Activated effector memory CD4-positive, alpha-beta T cell treated with anti-CD3 and anti-CD28 coated beads, Interleukin-2, amount 50 U/mL, for 16 hours (primary cell): Measurements from ENCODE around the gene TSR2.
"Not testable (repeated sequence)": the region's sequence is repeated elsewhere in the genome, so short reads cannot be mapped to it uniquely, and the experiment has no call there.

Experiments used
- DNase-seq: peaks from one replicate; pipeline ENCODE4 v3.0.0-alpha.2; 2020

Gene TSR2

GRCh38 chrX:54473993-54474859, 34.0 kb downstream of the TSR2 start:
- no peak for DNase-seq

- no peak for DNase-seq
Observed at GRCh38 chrX:54479136-54480111, 39.2 kb downstream of the TSR2 start.

- no peak for DNase-seq
Observed at GRCh38 chrX:54482839-54483593, 42.8 kb downstream of the TSR2 start.

DNA sequence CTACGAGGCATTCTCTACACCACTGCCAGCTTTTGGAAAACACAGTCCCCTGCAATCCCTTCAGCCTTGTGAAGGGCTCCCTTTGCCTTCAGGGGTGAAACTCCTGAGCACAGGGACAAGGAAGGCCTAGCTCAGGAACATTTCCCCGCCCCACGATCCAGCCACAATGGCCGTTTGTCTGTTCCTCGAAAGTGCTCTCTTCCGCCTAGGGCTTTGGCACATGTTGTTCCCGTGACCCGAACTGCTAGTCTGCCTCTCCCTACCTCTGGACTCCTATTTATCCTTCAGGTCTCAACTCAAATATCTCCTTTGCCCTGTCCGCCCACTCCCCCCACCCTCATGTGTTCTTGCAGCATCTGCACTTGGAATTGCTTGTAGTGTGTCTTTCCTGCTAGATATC, 43.7 kb downstream of the TSR2 start:
- DNase-seq, result no peak

DNA sequence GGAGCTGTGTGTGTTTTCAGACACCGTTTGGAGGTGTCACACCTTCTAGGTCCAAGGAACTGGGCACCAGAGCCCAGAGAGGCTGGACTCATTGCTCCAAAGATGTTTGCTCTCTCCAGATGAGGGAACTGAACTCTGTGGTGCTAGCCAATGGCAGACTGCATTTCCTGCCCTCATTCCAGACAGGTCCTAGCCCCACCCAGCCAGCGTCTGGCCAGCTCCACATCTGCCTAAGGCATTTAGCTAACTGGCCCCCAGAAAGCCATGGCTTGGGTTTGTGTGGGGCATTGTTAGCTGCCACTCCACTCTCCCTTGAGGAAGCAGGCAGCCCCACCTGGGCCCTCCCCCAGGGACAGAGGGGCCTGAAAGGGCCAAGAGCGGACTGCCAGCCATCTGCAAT, 44.5 kb downstream of the TSR2 start:
- no peak for DNase-seq

- DNase-seq, result not testable (repeated sequence)
Observed at GRCh38 chrX:54489819-54490218, 49.6 kb downstream of the TSR2 start.

DNA sequence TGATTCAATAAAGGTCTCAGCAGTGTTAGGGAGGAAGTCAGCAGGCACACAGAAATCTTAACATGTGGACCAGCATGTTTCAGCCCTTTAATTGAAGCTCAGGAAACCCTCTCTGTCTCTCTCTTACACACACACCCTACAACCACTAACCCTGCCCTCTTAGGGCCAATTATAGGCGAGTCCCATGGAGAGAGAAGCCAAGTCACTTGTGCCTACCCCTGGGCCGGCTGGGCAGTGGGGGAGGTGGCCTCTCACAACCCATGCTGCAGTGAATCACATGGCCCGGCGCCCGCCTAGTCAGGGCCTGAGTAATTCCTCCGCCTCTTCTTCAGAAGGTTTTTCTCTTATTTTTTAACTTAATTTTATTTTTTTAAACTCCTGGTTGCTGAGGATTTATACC, 52.1 kb downstream of the TSR2 start:
- no peak for DNase-seq

DNA sequence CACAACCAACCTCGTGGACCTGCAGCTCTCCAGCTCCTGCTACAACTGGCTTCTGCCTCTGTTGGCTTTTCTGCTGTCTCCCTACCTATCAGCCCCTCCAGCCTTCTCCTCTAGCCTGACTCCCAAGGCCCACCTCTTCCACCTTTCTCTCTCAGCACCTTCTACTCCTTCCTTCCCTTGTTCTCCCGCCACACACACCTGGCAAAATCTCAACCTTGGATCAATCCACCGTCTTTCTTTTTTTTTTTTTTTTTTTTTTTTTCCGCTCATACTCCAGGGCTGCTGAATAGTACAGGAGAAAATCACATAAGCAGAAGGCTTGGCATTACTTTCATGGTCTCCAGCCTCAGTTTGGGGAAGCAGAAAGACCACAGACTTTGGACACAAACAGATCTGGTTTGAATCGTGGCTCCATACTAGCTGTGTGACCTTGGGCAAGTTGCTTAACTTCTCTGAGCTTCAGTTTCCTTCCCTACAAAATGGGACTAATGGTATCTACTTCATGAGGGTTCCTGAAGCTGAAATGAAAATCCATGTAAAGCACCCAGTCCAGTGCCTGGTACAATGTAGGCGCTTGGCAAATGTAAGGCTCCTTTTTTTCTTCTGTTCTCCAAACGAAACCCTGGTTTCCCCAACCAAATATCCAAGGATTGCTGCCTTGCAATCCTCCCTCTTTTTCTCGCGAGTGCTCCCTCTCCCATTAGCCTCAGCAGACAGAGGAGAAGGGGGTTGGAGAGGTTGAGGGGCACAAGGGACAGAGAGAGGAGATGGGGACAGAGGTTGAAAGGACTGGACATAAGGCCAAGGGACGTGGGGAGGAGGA, 54.2 kb downstream of the TSR2 start:
- DNase-seq, result no peak
